Fibroblast of skin of left quadriceps (primary cell): ENCODE results near the gene HES5.
"Not testable (repeated sequence)": the region's sequence is repeated elsewhere in the genome, so short reads cannot be mapped to it uniquely, and the experiment has no call there.

Source experiments
- DNase-seq, 2 experiments: peaks; one replicate each; pipeline ENCODE4 v3.0.0-alpha.2; 2013; ENCODE audit warnings: low read depth in 2 of 2

Gene HES5, protein sequence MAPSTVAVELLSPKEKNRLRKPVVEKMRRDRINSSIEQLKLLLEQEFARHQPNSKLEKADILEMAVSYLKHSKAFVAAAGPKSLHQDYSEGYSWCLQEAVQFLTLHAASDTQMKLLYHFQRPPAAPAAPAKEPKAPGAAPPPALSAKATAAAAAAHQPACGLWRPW

DNA sequence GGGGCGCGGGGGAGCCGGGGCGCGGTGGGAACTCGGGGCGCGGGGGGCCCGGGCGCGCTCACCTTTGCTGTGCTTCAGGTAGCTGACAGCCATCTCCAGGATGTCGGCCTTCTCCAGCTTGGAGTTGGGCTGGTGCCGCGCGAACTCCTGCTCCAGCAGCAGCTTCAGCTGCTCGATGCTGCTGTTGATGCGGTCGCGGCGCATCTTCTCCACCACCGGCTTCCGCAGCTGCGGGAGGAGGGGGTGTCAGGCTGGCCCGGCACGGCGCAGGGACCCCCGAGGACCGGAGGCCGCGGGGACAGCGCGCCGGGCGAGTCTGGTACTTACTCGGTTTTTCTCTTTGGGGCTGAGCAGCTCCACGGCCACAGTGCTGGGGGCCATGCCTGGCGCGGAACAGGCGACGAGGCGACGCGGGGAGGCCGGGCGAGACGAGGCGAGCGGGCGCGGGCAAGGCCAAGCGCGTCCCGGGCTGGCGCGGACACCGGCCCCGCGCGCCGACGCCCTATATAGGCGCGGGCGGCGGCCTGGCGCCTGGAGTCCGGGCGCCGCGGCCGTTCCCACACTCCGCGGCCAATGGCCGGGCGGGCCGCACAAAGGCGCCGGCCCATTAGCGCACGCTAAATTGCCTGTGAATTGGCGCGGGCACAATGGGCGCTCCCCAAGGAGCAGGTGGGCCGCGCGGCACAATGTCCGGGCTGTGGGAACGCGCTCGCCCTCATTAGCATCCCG, at the start of gene HES5:
HES5 (minus strand) TSS at position 480 of the 729 bp plus-strand sequence; CDS start at position 381, 99 bp downstream.
- DNase-seq: no peak

DNA sequence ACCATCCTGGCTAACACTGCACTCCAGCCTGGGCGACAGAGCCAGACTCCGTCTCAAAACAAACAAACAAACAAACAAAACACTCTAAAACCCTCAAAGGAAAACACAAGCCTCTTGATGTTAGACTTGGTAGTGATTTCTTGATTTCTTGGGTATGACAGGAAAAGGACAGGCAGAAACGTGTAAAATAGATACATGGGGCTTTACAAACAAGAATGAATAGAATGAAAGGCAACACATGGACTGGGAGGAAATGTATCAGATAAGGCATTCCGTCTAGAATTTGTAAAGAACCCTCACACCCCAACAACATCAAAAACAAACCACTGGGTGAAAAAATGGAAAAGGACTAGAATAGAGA, 48.7 kb upstream of the HES5 start:
- DNase-seq: no peak

DNA sequence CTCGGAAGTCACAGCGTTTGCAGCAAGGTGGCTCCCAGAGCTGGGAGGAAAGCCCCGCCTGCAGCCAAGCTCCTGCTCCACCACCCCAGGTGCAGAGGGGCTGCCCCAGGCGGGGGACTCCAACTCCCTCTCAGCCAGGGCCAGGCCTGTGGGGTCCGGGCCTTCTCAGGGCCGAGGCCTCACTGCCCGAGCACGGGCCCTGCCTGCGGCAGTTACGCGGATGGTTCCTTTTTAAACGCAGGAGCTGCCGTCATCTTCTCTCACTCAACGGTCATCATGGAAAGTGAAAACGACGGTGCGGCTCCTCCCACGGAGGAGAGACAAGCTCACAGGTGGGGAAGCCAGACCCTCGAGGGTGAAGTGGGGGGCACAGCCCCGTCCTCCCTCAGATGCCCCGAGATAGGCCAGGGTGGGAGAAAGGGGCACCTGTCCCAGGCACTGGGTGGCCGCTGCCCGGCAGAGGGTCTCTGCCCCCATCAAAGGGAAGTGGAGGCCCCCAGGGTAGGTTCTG, 47.6 kb upstream of the HES5 start:
- DNase-seq: not testable (repeated sequence)

DNA sequence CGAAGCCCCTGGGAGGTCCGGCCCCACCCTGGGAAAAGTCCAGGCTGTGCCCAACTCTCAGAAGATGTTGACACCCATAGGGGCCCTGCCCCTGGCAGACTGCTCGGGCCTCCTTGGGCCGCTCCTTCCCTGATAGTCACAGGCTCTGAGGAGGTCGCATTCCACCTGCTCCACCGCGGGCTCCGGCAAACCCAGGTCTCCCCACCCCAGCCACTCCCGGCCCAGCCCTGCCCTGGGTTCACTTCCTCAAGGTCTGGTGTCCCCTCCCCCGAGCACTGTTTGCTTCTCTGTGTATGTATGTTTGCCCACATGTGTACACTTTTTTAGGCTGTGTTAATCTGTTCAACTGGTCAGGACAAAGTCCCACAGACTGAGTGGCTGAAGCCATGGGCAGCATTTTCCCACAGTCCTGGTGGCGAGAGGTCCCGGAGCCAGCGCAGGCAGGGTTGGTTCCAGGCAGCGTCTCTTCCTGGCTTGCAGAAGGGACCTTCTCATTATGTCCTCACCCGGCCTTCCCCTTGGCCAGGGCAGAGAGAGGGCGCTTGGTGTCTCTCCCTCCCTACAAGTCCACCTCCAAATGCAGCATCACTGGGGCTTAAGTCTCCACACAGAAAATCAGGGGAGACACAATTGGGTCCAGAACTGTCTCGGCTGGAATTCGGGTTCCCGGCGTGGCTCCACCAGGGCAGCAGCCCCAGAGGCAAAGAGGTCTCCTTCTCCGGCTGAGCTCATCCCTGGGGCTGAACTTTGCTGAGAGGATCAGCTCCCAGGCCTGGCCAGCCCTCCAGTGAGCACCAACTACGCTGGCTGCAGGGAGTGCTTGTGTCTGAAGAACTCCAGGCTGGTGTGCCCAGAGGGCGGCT, 46.0 kb upstream of the HES5 start:
- DNase-seq: no peak

DNA sequence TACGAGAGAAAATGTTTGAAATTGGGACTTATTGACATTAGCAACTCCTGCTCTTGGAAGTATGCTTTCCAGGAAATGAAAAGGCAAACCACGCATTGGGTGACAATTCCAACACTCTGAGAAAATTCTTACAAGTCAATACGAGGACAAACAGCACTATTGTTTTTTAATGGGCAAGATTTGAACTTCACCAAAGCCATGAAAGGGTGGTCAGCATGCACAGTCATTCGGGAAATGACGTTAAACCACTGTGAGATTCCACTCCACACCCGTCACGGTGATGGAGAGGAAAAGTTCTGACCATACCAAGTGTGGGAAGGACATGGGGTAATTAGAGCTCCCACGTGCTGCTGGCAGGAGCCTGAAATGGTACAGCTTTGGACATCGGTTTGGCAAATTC, 44.3 kb upstream of the HES5 start:
- DNase-seq: no peak

DNA sequence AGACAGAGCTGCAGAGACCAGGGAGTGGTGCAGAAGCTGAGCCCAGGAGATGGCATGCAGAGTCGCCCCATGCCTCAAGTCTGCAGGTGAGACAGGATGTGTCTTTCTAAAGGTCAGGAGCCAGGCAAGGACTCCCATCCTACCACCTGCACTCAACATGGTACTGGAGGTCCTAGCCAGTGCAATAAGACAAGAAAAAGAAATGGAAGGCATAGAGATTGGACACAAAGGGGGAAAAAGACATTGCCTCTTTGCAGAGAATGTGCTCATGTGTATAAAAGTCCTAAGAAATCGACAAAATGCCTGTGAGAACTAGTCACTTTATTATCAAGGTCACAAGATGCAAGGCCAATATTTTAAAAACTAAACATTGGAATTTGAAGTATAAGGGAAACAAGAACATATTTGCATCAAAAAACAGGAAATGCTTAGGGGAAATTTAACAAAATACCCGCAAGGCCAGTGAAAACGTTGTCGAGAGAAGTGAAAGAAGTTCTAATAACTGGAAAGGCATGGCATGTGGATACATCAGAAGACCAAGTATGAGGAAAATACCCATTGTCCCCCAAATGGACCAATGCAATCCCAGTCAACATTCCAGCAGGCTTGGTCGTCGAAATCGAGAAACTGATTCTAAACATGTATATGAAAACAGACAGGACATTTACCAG, 43.3 kb upstream of the HES5 start:
- DNase-seq: no peak

DNA sequence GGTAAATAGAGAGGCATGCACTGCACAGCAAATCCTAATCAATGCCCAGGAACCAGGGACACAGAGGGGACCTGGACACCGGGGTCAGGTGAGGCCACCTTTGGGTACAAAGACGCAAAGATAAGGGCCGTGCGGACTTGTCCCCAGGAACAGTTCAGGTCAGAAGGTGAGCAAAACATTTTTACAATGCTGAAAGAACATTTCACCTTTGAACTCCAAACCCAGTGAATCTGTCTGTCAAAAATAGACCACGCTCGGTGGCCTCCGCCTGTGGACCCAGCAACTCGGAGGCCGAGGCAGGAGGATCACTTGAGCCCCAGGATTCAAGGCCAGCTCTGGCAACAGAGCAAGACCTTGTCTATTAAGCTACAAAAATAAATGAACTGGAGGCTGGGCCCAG, 41.3 kb upstream of the HES5 start:
- no peak for DNase-seq

DNA sequence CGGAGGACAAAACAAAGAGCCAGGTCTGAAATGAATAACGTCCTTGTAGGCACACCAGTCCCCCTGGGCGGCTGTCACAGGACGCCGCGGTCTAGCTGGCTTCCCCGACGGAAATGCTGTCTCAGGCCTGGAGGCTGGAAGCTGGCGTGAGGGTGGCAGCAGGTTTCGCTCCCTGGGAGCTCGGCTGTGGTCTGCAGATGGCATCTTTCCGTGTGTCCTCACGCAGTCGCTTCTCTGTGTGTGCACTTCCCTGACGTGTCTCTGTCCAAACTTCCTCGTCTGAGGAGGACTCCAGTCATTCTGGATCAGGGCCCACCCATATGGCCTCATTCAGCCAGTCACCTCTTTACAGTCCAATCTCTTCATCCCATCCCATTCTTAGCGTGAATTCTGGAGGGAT, 40.3 kb upstream of the HES5 start:
- no peak for DNase-seq

DNA sequence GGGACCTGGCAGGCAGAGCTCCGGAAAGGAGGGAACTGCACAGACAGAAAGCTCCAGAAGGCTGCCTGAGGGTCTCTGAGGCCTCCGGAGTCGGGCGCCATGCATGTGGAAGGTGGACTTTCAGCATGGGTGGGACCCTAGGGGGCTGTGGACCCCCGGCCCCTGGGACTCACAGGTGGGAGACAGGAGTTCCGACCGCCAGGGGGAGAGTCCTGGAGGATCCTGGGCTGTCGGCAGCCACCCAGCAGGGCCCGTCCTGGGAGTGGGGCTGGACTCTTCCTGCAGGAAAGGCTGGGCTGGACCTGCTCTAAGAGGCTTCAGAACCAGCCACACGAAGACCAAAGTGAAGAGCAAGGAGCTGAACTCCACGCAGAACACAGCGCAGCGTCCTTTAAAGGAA, 39.6 kb upstream of the HES5 start:
- DNase-seq: not testable (repeated sequence)

DNA sequence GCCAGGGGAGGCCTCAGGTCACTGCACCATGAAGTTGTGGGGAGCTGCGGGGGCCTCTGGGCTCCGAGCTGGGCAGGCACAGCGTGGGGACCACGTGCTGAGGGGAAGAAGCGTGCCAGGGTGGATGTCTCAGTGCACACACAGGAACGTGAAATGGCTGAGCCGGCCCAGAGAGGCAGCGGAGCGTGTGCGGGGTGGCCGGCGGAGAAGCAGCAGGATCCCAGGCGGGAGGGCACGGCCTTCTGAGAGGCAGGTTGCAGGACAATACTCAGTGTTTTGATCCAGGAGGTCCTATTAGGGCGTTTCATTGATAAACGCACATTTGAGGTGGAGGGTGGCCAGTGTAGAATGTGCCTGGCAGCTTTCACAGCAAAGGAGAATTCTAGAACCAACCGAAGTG, 39.0 kb upstream of the HES5 start:
- DNase-seq: no peak

DNA sequence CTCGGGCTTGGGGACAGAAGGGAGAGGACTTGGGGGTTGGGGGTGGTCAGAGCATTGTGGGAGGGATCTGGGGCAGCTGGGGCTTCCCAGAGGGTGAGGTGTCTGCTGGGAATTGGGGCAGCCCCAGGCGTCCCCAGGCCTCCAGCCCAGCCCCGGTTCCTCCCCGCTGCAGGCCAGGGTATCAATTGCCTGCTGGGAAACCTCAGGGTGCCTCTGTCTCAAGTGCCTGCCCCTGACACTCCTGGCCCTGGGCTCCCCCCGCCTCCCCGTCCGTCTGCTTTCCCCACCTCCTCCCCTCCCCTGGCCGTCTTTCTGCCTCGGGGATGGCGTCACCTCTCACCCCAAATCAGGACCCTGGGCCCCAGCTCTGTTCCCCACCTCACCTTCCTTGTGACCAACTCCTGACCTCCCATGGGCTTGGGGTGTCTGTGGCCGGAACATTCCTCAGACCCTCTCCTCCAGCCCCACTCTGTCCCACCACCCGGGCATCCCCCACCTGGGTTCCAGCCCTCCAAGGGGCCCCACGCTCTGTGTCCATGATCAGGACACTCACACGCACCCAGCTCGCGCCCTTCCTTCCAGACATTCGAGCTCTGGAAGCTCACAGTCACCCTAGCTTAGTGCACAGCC, 38.2 kb upstream of the HES5 start:
- DNase-seq: not testable (repeated sequence)

DNA sequence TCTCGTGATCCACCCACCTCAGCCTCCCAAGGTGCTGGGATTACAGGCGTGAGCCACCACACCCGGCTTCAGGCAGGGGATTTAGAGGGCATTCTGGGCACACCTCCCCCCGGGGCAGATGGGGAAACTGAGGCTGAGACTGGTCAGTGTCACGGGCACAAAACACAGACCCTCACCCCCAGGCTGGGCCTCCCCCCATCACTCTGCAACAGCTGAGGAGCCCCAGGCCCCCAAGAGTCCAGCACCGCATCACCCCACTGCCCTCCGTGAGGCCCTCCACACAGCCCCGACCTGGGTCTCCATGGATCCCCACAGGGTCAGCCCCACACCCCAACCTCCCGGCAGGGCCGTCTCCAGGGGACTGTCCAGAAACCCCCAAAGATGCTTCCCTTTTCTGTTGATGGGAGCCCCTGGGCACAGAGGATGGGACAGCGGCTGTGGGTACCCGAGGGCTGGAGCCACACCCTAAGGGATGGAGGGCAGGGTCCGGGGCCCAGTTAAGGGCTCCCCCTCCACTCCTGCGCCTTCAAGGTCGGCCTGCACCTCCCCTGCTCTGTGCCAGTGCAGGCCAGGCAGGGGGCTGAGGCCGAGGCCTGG, 37.1 kb upstream of the HES5 start:
- no peak for DNase-seq

DNA sequence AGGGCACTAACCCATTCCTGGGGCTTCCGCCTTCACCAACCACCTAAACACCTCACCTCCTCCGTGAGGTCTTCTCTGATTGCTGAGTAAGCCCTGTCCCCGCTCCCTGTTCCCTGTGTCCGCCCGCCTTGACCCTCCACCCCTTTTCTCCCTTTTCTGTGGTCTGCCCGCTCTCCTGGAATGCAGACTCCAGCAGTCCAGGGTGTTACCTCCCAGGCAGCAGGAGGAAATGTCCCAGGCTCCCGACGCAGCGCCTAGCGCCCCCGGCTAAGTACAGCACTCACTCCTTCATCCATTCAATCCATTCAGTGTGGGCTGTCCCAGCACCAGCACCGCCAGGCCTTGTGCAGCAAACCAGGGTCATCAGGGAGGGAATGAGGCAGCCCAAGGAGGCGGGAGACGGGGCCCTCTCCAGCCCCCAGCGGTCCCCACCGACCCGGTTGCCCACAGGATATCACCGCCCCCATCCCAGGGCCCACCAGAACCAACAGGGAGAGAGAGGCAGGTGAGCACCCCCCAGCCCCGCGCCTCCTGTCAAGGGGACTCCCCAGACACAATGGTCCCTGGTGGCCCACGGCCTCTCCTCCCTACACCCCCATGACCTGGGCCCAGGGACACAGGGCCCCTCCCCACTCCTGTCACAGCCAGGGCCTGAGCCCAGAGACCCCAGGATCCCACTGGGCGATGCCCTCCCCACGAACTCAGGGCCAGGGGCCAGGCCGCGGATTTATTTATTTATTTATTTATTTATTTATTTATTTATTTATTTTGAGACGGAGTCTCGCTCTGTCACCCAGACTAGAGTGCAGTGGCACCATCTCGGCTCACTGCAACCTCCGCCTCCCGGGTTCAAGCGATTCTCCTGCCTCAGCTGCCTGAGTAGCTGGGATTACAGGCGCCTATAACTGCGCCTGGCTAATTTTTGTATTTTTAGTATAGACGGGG, 36.3 kb upstream of the HES5 start:
- no peak for DNase-seq

DNA sequence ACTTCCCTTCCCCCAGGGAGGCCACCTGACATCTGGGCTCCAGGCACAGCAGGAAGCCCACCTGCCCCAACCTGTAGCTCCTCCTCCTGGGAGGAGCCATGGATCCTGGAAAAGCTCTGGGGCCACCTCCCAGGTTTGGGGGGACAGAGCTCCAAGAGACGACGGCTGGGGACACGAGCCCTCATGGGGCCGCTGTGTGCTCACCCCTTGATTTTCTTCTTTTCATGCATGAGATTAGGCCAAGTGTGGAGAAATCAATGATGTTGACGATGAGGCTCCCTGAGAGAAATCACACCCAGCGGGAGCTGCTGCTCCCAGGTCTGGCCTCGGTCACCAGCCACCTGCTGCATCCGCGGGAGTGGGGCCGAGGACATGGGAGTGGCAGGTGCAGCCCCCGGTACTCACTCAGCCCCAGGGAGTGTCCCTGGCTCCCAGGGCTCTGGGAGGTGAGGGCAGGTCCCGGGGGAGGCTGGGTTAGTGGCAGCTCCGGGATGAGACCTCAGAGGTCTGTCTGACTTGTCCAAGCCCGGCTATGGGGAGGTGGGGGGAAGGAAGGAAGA, 34.8 kb upstream of the HES5 start:
- no peak for DNase-seq

DNA sequence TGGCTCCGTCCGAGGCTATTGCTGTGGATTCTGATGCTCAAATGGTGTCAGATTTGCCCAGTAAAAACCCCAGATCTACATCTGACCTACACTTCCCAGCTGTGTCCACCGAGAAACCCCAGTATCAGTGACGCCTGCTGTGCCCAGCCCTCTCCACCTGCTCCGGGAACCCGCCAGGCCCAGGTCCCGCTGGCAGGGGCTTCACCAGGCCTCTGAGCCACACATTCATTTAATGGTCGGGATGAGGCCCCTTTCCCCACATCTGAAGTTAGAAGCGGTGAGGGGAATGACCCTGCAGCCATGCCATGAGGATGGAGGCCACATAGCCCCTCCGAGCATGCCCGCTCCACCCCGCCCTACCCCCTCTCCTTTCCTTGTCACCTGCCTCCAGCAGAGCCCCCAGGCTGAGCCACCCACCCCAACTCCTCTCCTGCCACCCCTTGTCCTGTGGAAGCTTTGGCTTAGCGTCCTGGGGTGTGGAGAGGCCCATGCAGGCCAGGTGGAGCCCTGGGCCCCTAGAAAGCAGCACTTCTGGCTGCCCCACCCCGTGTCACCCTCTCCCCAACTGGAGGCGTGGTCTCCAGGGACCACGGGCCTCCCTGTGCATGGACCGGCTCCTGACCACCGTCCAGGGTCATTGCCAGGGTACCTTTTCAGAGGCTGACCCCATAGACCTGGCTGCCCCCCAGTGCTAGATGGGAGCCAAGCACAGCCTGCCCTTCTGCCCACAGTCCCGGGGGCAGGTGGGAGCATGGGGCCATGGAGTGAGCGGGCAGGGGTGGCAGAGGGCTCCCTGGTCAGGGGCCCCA, 34.1 kb upstream of the HES5 start:
- DNase-seq: no peak

DNA sequence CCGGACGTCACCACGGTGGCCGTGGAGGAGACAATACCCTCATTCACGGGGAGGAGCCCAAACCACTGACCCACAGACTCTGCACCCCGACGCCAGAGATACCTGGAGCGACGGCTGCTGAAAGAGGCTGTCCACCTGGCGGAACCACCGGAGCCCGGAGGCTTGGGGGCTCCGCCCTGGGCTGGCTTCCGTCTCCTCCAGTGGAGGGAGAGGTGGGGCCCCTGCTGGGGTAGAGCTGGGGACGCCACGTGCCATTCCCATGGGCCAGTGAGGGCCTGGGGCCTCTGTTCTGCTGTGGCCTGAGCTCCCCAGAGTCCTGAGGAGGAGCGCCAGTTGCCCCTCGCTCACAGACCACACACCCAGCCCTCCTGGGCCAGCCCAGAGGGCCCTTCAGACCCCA, 33.1 kb upstream of the HES5 start:
- no peak for DNase-seq

DNA sequence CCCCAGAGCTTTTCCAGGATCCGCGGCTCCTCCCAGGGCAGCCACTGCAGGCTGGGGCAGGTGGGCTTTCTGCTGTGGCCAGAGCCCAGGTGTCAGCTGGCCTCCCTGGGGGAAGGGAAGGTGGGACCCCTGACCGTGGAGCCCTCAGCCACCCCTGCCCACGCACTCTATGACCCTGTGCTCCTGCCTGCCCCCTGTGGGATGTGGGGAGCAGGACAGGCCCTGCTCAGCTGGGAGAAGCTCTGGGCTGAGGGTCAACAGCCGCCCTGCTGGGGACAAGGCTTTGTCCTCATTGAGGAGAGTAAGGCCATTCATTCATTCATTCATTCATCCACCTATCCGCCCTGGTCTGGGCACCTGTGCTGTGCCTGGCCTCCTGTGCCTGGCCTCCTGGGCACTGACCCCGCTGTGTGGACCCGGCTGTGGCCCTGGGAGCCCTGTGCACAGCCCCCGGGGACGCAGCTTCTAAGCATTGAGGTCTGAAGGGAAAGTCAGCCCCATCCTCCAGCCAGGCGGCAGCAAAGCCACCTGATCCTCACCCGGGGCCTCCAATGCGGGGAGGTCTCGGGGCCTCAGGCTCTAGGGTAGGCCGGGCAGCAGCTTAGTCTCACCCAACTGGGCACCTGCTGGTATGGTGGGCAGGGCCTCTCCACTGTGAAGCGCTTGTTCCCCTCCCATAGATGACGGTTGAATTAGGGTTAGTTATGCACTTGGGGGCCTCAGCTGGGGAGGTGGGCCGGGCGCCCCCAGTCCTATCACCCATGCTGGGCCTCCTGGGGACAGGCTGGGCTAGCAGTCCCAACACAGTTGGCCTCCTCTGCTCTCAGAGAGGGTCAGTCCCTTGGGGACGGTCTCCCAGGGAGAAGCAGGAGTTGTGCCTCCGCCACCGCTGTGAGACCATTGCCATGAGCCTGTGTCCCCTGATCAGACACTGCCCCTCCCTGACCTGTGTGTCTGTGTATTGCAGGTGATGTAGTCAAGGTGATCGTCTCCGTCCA, 32.1 kb upstream of the HES5 start:
- DNase-seq: no peak

DNA sequence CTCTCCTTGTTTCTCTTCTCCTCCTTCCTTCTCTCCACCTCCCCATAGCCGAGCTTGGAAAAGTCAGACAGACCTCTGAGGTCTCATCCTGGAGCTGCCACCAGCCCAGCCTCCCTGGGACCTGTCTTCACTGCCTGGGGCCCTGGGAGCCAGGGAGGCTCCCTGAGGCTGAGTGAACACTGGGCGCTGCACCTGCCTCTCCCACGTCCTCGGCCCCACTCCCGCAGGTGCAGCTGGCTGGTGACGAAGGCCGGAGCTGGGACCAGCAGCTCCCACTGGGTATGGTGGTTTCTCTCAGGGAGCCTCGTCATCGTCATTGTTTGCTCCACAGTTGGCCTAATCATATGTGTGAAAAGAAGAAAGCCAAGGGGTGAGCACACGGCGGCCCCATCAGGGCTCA, 31.4 kb upstream of the HES5 start:
- DNase-seq: no peak
